A673 (cell line): ENCODE measurements around the gene ALDH1B1.

Experiments
- EZH2 ChIP-seq: fragments of 200-600 bp; sonication (generic); IDR thresholded peaks from 2 replicates; pipeline ENCODE4 v1.6.1; 2017; ENCODE audit warnings: borderline replicate concordance, low read depth, mild to moderate bottlenecking, mixed read lengths, antibody characterized with exemption, low read length; ENCODE audit not compliant: poor library complexity, severe bottlenecking
- TF ChIP-seq, protein P1 (sequence below): fragments of 300-800, 200-600 bp; sonication (generic); conservative IDR thresholded peaks from 2 replicates; pipeline ENCODE4 v1.5.1; 2017; ENCODE audit warnings: low read depth, mild to moderate bottlenecking, antibody characterized with exemption, low read length, moderate library complexity, mixed read lengths

DNA sequence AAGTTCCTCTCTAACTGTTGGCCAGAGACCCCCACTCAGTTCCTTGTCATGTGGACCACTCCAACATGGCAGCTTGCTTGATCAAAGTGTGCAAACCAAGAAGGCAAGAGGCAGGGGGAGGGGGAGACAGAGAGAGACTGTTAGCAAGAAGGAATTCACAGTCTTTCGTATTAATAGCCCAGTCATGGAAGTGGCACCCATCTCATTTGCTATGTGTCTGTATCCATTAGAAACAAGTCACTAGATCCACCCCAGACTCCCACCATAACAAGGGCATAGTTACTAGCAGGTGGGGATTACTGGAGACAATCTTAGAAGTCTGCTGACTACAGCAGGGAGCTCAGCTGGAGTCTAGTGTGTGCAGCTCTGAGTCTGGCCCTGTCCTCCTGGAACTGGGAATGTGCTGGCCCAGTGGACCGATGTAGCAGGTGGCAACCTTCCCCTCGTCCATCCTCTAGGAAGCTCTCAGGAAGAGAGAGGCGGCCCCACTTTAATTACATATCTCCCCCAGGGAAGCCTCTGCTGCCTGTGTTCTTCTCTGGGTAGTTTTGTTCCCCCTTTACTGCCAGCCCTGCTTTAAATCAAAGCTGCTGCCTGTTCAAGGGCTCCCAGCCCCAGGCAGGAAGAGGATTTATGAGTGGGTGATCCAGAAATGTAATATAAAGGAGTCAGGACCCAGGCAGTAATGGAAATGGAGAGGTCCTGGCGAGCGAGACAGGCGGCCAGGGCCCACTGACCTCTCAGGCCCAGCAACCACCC, 47.8 kb upstream of the ALDH1B1 start:
- TF ChIP-seq, protein P1, sequence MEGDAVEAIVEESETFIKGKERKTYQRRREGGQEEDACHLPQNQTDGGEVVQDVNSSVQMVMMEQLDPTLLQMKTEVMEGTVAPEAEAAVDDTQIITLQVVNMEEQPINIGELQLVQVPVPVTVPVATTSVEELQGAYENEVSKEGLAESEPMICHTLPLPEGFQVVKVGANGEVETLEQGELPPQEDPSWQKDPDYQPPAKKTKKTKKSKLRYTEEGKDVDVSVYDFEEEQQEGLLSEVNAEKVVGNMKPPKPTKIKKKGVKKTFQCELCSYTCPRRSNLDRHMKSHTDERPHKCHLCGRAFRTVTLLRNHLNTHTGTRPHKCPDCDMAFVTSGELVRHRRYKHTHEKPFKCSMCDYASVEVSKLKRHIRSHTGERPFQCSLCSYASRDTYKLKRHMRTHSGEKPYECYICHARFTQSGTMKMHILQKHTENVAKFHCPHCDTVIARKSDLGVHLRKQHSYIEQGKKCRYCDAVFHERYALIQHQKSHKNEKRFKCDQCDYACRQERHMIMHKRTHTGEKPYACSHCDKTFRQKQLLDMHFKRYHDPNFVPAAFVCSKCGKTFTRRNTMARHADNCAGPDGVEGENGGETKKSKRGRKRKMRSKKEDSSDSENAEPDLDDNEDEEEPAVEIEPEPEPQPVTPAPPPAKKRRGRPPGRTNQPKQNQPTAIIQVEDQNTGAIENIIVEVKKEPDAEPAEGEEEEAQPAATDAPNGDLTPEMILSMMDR, result no peak
- TF ChIP-seq EZH2, result no peak
